Activated B cell treated with CpG ODN at 0.5 μM for 24 hours (primary cell): ENCODE measurements around the gene MRPL53. TPM values are rescaled to one million over a fixed set of nuclear protein-coding genes. Genes with fewer than 3 reads are reported as not detected.

Experiments used
- ATAC-seq: fragments of 200-7000 bp; cut with Tn5 transposase; one replicate; pipeline ENCODE4 v1.10.0; 2021; ENCODE audit warnings: low read depth, mild to moderate bottlenecking, moderate library complexity
- CTCF ChIA-PET: fragments of 350-600 bp; sonication (Branson Sonifier 250); formaldehyde crosslinking; loops from one replicate; lab custom pipeline; 2021; ENCODE audit warnings: antibody characterized with exemption; lab: Charles Lee
- POLR2A ChIA-PET: fragments of 350-600 bp; sonication (Branson Sonifier 250); formaldehyde crosslinking; loops from one replicate; lab custom pipeline; 2021; ENCODE audit warnings: antibody characterized with exemption; lab: Charles Lee
- DNase-seq: peaks from one replicate; pipeline ENCODE4 v3.0.0; 2022
- H3K27ac Mint-ChIP-seq: one replicate; pipeline ENCODE4 v1.8.0; 2020; ENCODE audit warnings: mixed read lengths
- H3K27me3 Mint-ChIP-seq: one replicate; pipeline ENCODE4 v1.8.0; 2021; ENCODE audit warnings: mixed read lengths
- H3K36me3 Mint-ChIP-seq: one replicate; pipeline ENCODE4 v1.8.0; 2021; ENCODE audit warnings: low read depth, mixed read lengths
- H3K4me1 Mint-ChIP-seq: one replicate; pipeline ENCODE4 v1.8.0; 2021; ENCODE audit warnings: mixed read lengths
- H3K4me3 Mint-ChIP-seq: one replicate; pipeline ENCODE4 v1.8.0; 2020; ENCODE audit warnings: mild to moderate bottlenecking, mixed read lengths
- H3K9me3 Mint-ChIP-seq: one replicate; pipeline ENCODE4 v1.8.0; 2020; ENCODE audit warnings: mixed read lengths
- CTCF ChIP-seq: fragments of 200-600 bp; IDR thresholded peaks from one replicate; pipeline ENCODE4 v1.8.0; 2022; ENCODE audit warnings: antibody characterized with exemption, mild to moderate bottlenecking
- intact Hi-C: fragments of 100-400 bp; cut with micrococcal nuclease; formaldehyde crosslinking; loops from one replicate; pipeline ENCODE4 v1.15.1; 2024
- total RNA-seq: library from RNA; stranded (reverse); gene quantifications from 2 replicates; pipeline ENCODE4 v1.2.3, GENCODE V29; 2022

Gene MRPL53
- total RNA-seq, 1 donor from 2014 or later, result 86.9 TPM

GRCh38 chr2:74481961-74482800, 9.7 kb upstream of the MRPL53 start:
- Mint-ChIP-seq H3K27me3 (no peaks in the 10 kb centered on the region), H3K27ac (peak overlapping the region; percentile 100), H3K9me3 (no peaks in the 10 kb centered on the region), H3K36me3 (peaks cover 46% of the 10 kb centered on the region), H3K4me3 (peak overlapping the region; percentile 100), H3K4me1 (peaks cover 30% of the 10 kb centered on the region)
- CTCF ChIA-PET, result interaction anchor here (0.7 to 5.3 kb wide), 19 partner anchors 9 to 105 kb away, joined by 3 to 85 read pairs (median 4); partner anchors contain the start of genes INO80B, LBX2, MRPL53 and PCGF1
- POLR2A ChIA-PET, result interaction anchor here (0.7 to 4.4 kb wide), 20 partner anchors 9 to 654 kb away, joined by 3 to 78 read pairs (median 7); partner anchors contain the start of genes AUP1, DQX1, HTRA2 and INO80B
- no peak for TF ChIP-seq CTCF
- DNase-seq (no peak), ATAC-seq (peak; percentile 40)
- intact Hi-C loops, result loop anchor here (1.0 to 5.0 kb wide), 4 partner anchors 10 to 90 kb away; partner anchors contain the start of genes C2orf81, MRPL53 and WDR54

GRCh38 chr2:74481431-74481830, 9.0 kb upstream of the MRPL53 start:
- peak overlapping the region; percentile 100 for H3K4me3 Mint-ChIP-seq
- CTCF ChIA-PET, result interaction anchor here (0.9 to 5.3 kb wide), 6 partner anchors 9 to 106 kb away, joined by 3 to 85 read pairs (median 14); partner anchors contain the start of genes INO80B, MRPL53, PCGF1 and WBP1
- no peaks in the 10 kb centered on the region for H3K27me3 Mint-ChIP-seq
- no peak for DNase-seq
- H3K36me3 Mint-ChIP-seq, result peaks cover 42% of the 10 kb centered on the region
- POLR2A ChIA-PET, result interaction anchor here (0.7 to 4.4 kb wide), 9 partner anchors 9 to 107 kb away, joined by 3 to 78 read pairs (median 8); partner anchors contain the start of genes AUP1, DQX1, HTRA2 and LBX2
- ATAC-seq, result no peak
- no peaks in the 10 kb centered on the region for H3K9me3 Mint-ChIP-seq
- peaks cover 30% of the 10 kb centered on the region for H3K4me1 Mint-ChIP-seq
- intact Hi-C loops, result loop anchor here (5.0 kb wide), 1 partner anchor 91 kb away; no protein-coding TSS in a partner anchor
- H3K27ac Mint-ChIP-seq, result no peak overlapping the region
- TF ChIP-seq CTCF, result no peak

GRCh38 chr2:74474899-74475298, 2.4 kb upstream of the MRPL53 start:
- DNase-seq (no peak), ATAC-seq (no peak)
- ChIA-PET CTCF (no interaction called here), POLR2A (interaction anchor here (4.1 to 4.6 kb wide), 2 partner anchors 7 to 17 kb away, joined by 78 to 127 read pairs; partner anchors contain the start of genes CCDC142, INO80B, TTC31 and WBP1)
- Mint-ChIP-seq H3K4me1 (peaks cover 21% of the 10 kb centered on the region), H3K36me3 (peaks cover 49% of the 10 kb centered on the region), H3K27me3 (no peaks in the 10 kb centered on the region), H3K9me3 (no peaks in the 10 kb centered on the region), H3K27ac (no peak overlapping the region), H3K4me3 (no peak overlapping the region)
- intact Hi-C loops, result loop anchor here (5.0 kb wide), 1 partner anchor 53 kb away; the partner anchor contains the start of genes C2orf81 and WDR54
- TF ChIP-seq CTCF, result no peak

- Mint-ChIP-seq H3K9me3 (no peaks in the 10 kb centered on the region), H3K36me3 (peaks cover 48% of the 10 kb centered on the region), H3K4me3 (no peak overlapping the region), H3K27ac (no peak overlapping the region), H3K27me3 (no peaks in the 10 kb centered on the region), H3K4me1 (peaks cover 23% of the 10 kb centered on the region)
- POLR2A ChIA-PET, result interaction anchor here (0.7 to 4.6 kb wide), 3 partner anchors 7 to 33 kb away, joined by 4 to 127 read pairs (median 78); partner anchors contain the start of genes CCDC142, INO80B, PCGF1 and TTC31
- ATAC-seq (no peak), DNase-seq (no peak)
- no peak for TF ChIP-seq CTCF
- intact Hi-C loops, result loop anchor here (5.0 kb wide), 1 partner anchor 52 kb away; the partner anchor contains the start of genes C2orf81 and WDR54
- CTCF ChIA-PET, result no interaction called here
Observed at GRCh38 chr2:74474481-74474880, 2.0 kb upstream of the MRPL53 start.
